ENCODE measurements around the gene SH2D3C. TPM values are rescaled to one million over a fixed set of nuclear protein-coding genes. Genes with fewer than 3 reads are reported as not detected.

The SH2D3C gene
- total and polyA plus RNA-seq, 8 donors = 21.7 to 41.9 (median 32.6) TPM

GRCh38 chr9:127767909-127768331 lies 10.5 kb downstream of the SH2D3C start:
- intact Hi-C loops (cut with DNase I) = no loop called here
- DNase-seq (peak in 1 of 4 donors; percentile 60), ATAC-seq (no peak)
- Histone ChIP-seq H3K9me3 (no peaks in the 10 kb centered on the region), H3K36me3 (peaks cover 0 to 19% of the 10 kb centered on the region in 2 donors), H3K4me3 (peak overlapping the region in 1 of 2 donors; percentile 74), H3K27ac (peak overlapping the region; percentile 70 to 73), H3K4me1 (peaks cover 12 to 88% of the 10 kb centered on the region in 2 donors), H3K27me3 (no peaks in the 10 kb centered on the region)
- no peak for TF ChIP-seq CTCF (IDR thresholded peaks at IDR 0.05)

GRCh38 chr9:127767410-127767809 lies 11.1 kb downstream of the SH2D3C start:
- no peaks in the 10 kb centered on the region for H3K9me3 ChIP-seq
- DNase-seq = no peak
- no peaks in the 10 kb centered on the region for H3K27me3 ChIP-seq
- H3K4me3 ChIP-seq = peak overlapping the region in 1 of 2 donors; percentile 74
- peaks cover 12 to 93% of the 10 kb centered on the region in 2 donors for H3K4me1 ChIP-seq
- TF ChIP-seq CTCF (IDR thresholded peaks at IDR 0.05) = no peak
- H3K36me3 ChIP-seq = peaks cover 0 to 14% of the 10 kb centered on the region in 2 donors
- ATAC-seq = no peak
- intact Hi-C loops (cut with DNase I) = no loop called here
- H3K27ac ChIP-seq = peak overlapping the region; percentile 70 to 73

- Histone ChIP-seq H3K9me3 (no peaks in the 10 kb centered on the region), H3K27ac (peak overlapping the region in 1 of 2 donors; percentile 70), H3K36me3 (peaks cover 0 to 21% of the 10 kb centered on the region in 2 donors), H3K4me1 (peaks cover 8 to 93% of the 10 kb centered on the region in 2 donors), H3K27me3 (no peaks in the 10 kb centered on the region), H3K4me3 (no peak overlapping the region)
- intact Hi-C loops (cut with DNase I) = no loop called here
- TF ChIP-seq CTCF (IDR thresholded peaks at IDR 0.05) = no peak
- DNase-seq (no peak), ATAC-seq (no peak)
Observed at GRCh38 chr9:127765418-127765817, 13.0 kb downstream of the SH2D3C start.

GRCh38 chr9:127763918-127764384 lies 14.5 kb downstream of the SH2D3C start:
- Histone ChIP-seq H3K9me3 (no peaks in the 10 kb centered on the region), H3K27ac (peak overlapping the region in 1 of 2 donors; percentile 70), H3K36me3 (peaks cover 0 to 27% of the 10 kb centered on the region in 2 donors), H3K4me1 (peaks cover 8 to 78% of the 10 kb centered on the region in 2 donors), H3K4me3 (no peak overlapping the region), H3K27me3 (no peaks in the 10 kb centered on the region)
- intact Hi-C loops (cut with DNase I) = no loop called here
- ATAC-seq (peak; percentile 67), DNase-seq (no peak)
- TF ChIP-seq CTCF (IDR thresholded peaks at IDR 0.05) = peak; percentile 13 to 49

GRCh38 chr9:127762111-127762676 lies 16.3 kb downstream of the SH2D3C start:
- H3K36me3 ChIP-seq = peaks cover 0 to 32% of the 10 kb centered on the region in 2 donors
- H3K9me3 ChIP-seq = no peaks in the 10 kb centered on the region
- no peak for TF ChIP-seq CTCF (IDR thresholded peaks at IDR 0.05)
- peak overlapping the region; percentile 39 to 70 for H3K27ac ChIP-seq
- no peaks in the 10 kb centered on the region for H3K27me3 ChIP-seq
- intact Hi-C loops (cut with DNase I) = no loop called here
- H3K4me1 ChIP-seq = peaks cover 0 to 60% of the 10 kb centered on the region in 2 donors
- peak overlapping the region in 1 of 2 donors; percentile 30 for H3K4me3 ChIP-seq
- DNase-seq = peak in 2 of 4 donors; percentile 45 to 83
- peak; percentile 63 for ATAC-seq

All from left lung (tissue), 10 donors.